ENCODE results near the gene OR1L6.

OR1L6 gene

GRCh38 chr9:122742003-122742402 lies at the start of gene OR1L6:
TSS of gene OR1L6 (plus strand) at chr9:122742303. CDS start at chr9:122749848, 7,545 bp downstream.
- no peak for DNase-seq

- DNase-seq = no peak
These were observed 46.4 kb upstream of the OR1L6 start for GRCh38 chr9:122695696-122696095.

- no peak for DNase-seq
These were observed 24.1 kb upstream of the OR1L6 start for GRCh38 chr9:122718038-122718437.

GRCh38 chr9:122719218-122719617 lies 22.9 kb upstream of the OR1L6 start:
- no peak for DNase-seq

- DNase-seq = no peak
These were observed 18.4 kb upstream of the OR1L6 start, which contains the start of gene OR1L4 for GRCh38 chr9:122723690-122724089. TSS of gene OR1L4 (plus strand) at chr9:122723990. CDS start at chr9:122723990, 0 bp downstream.

- no peak for DNase-seq
These were observed 12.7 kb downstream of the OR1L6 start for GRCh38 chr9:122754825-122755224.

GRCh38 chr9:122767817-122768216 lies 25.7 kb downstream of the OR1L6 start:
- DNase-seq = no peak

- no peak for DNase-seq
These were observed 34.9 kb downstream of the OR1L6 start for GRCh38 chr9:122777052-122777451.

GRCh38 chr9:122777935-122778627 lies 36.0 kb downstream of the OR1L6 start:
- no peak for DNase-seq

GRCh38 chr9:122779181-122779580 lies 37.1 kb downstream of the OR1L6 start:
- DNase-seq = no peak

- no peak for DNase-seq
These were observed 37.9 kb downstream of the OR1L6 start for GRCh38 chr9:122780026-122780425.

- DNase-seq = no peak
These were observed 39.6 kb downstream of the OR1L6 start for GRCh38 chr9:122781671-122782070.

- DNase-seq = no peak
These were observed 43.2 kb downstream of the OR1L6 start for GRCh38 chr9:122785269-122785668.

- DNase-seq = no peak
These were observed 44.2 kb downstream of the OR1L6 start for GRCh38 chr9:122786338-122786737.

GRCh38 chr9:122788831-122789230 lies 46.7 kb downstream of the OR1L6 start, which contains the start of gene OR5C1:
TSS of gene OR5C1 (plus strand) at chr9:122788933. CDS start at chr9:122788933, 0 bp downstream.
- DNase-seq = no peak

GRCh38 chr9:122789256-122790046 lies 47.3 kb downstream of the OR1L6 start:
- DNase-seq = no peak

GRCh38 chr9:122791872-122792669 lies 50.0 kb downstream of the OR1L6 start:
- no peak for DNase-seq

GRCh38 chr9:122797316-122798063 lies 55.4 kb downstream of the OR1L6 start:
- no peak for DNase-seq
